Chondrocyte (in vitro differentiated cells): ENCODE data around the gene PTPRN2. TPM values are rescaled to one million over a fixed set of nuclear protein-coding genes. Genes with fewer than 3 reads are reported as not detected.
"Not testable (repeated sequence)": the region's sequence is repeated elsewhere in the genome, so short reads cannot be mapped to it uniquely, and the experiment has no call there.

Experiments
- DNase-seq: peaks from one replicate; pipeline ENCODE4 v3.0.0; 2021; ENCODE audit warnings: mixed read lengths, low spot score
- H3K27ac Mint-ChIP-seq: one replicate; pipeline ENCODE4 v1.8.0; 2021; ENCODE audit warnings: mild to moderate bottlenecking, moderate library complexity, mixed read lengths; ENCODE audit not compliant: unreplicated experiment
- H3K27me3 Mint-ChIP-seq: 2 replicates; pipeline ENCODE4 v1.8.0; 2021; ENCODE audit warnings: low read depth, mixed read lengths
- H3K36me3 Mint-ChIP-seq: 2 replicates; pipeline ENCODE4 v1.8.0; 2021; ENCODE audit warnings: low read depth, mixed read lengths
- H3K4me1 Mint-ChIP-seq: 2 replicates; pipeline ENCODE4 v1.8.0; 2021; ENCODE audit warnings: low read depth, mild to moderate bottlenecking, mixed read lengths
- H3K4me3 Mint-ChIP-seq: one replicate; pipeline ENCODE4 v1.8.0; 2021; ENCODE audit warnings: mild to moderate bottlenecking, moderate library complexity, mixed read lengths; ENCODE audit not compliant: unreplicated experiment
- H3K9me3 Mint-ChIP-seq: 2 replicates; pipeline ENCODE4 v1.8.0; 2021; ENCODE audit warnings: low read depth, mixed read lengths
- CTCF ChIP-seq: fragments of 200-600 bp; sonication (generic); IDR thresholded peaks from 2 replicates; pipeline ENCODE4 v1.5.0; 2021; ENCODE audit warnings: antibody characterized with exemption, mild to moderate bottlenecking, moderate library complexity
- total RNA-seq: library from RNA; stranded (reverse); gene quantifications from 3 replicates; pipeline ENCODE4 v1.2.1, GENCODE V29; 2021

Gene PTPRN2
- total RNA-seq, 1 donor from 2014 or later: 0.30 TPM

GRCh38 chr7:157596471-157596870, 991.2 kb downstream of the PTPRN2 start:
- Mint-ChIP-seq H3K4me1 (no peaks in the 10 kb centered on the region), H3K36me3 (no peaks in the 10 kb centered on the region), H3K9me3 (no peaks in the 10 kb centered on the region), H3K27me3 (peaks cover 4% of the 10 kb centered on the region), H3K27ac (no peak overlapping the region), H3K4me3 (no peak overlapping the region)
- no peak for TF ChIP-seq CTCF
- DNase-seq: peak; percentile 84

- H3K4me3 Mint-ChIP-seq: no peak overlapping the region
- H3K4me1 Mint-ChIP-seq: no peaks in the 10 kb centered on the region
- H3K27me3 Mint-ChIP-seq: peaks cover 4% of the 10 kb centered on the region
- no peaks in the 10 kb centered on the region for H3K36me3 Mint-ChIP-seq
- no peak for TF ChIP-seq CTCF
- H3K9me3 Mint-ChIP-seq: no peaks in the 10 kb centered on the region
- DNase-seq: peak; percentile 83
- no peak overlapping the region for H3K27ac Mint-ChIP-seq
Observed at GRCh38 chr7:157596026-157596425, 991.6 kb downstream of the PTPRN2 start.

DNA sequence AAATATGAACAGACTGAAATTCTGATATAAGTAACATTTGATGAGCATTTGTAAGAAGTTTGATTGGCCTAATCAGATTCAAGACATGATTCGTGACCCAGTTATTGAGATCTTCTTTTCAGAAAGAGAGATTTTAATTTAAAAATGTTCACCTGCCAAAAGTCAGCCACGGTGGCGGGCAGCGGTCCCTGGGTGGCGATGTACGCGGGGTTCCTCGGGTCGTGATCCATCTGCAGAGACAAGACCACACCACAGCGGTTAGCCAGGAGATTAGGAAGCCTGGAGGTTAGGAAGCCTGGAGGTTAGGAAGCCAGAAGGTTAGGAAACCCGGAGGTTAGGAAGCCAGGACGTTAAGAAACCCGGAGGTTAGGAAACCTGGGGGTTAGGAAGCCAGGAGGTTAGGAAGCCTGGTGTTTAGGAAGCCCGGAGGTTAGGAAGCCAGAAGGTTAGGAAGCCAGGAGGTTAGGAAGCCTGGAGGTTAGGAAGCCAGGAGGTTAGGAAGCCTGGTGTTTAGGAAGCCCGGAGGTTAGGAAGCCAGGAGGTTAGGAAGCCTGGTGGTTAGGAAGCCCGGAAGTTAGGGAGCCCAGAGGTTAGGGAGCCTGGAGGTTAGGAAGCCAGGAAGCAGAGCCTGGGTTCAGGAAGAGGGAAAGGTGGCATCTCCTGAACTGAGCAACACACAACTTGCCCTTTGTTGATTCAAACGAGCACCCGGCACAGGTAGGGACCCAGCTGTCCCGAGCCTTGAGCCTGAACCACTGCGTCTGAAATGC, 992.4 kb downstream of the PTPRN2 start:
- Mint-ChIP-seq H3K27ac (no peak overlapping the region), H3K4me1 (no peaks in the 10 kb centered on the region), H3K4me3 (no peak overlapping the region), H3K9me3 (no peaks in the 10 kb centered on the region), H3K27me3 (peaks cover 2% of the 10 kb centered on the region), H3K36me3 (no peaks in the 10 kb centered on the region)
- no peak for TF ChIP-seq CTCF
- DNase-seq: peak; percentile 42

DNA sequence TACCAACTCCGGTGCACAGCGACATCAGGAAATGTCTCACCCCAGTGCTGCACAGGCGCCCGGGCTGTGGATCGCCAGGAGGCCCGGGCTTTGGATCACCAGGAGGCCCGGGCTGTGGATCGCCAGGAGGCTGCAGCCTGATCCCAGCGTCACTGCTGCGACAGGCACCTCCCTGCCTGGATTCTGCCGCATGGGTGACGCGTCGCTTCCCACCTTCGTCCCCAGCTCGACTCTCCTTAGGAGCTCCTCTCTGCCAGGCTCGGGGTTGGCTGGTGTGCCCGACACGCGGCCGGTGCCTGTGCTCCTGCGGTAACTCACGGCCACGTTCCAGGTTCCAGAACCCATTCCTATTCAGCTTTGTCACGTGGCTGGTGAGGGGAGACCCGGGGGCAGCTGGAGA, 993.3 kb downstream of the PTPRN2 start:
- Mint-ChIP-seq H3K4me1 (no peaks in the 10 kb centered on the region), H3K27me3 (peaks cover 2% of the 10 kb centered on the region), H3K27ac (no peak overlapping the region), H3K9me3 (no peaks in the 10 kb centered on the region), H3K36me3 (no peaks in the 10 kb centered on the region), H3K4me3 (no peak overlapping the region)
- no peak for TF ChIP-seq CTCF
- DNase-seq: peak; percentile 84

- Mint-ChIP-seq H3K9me3 (no peaks in the 10 kb centered on the region), H3K27me3 (peaks cover 2% of the 10 kb centered on the region), H3K4me1 (no peaks in the 10 kb centered on the region), H3K4me3 (no peak overlapping the region), H3K27ac (no peak overlapping the region), H3K36me3 (no peaks in the 10 kb centered on the region)
- peak; percentile 72 for DNase-seq
- TF ChIP-seq CTCF: no peak
Observed at GRCh38 chr7:157593541-157593940, 994.1 kb downstream of the PTPRN2 start.

DNA sequence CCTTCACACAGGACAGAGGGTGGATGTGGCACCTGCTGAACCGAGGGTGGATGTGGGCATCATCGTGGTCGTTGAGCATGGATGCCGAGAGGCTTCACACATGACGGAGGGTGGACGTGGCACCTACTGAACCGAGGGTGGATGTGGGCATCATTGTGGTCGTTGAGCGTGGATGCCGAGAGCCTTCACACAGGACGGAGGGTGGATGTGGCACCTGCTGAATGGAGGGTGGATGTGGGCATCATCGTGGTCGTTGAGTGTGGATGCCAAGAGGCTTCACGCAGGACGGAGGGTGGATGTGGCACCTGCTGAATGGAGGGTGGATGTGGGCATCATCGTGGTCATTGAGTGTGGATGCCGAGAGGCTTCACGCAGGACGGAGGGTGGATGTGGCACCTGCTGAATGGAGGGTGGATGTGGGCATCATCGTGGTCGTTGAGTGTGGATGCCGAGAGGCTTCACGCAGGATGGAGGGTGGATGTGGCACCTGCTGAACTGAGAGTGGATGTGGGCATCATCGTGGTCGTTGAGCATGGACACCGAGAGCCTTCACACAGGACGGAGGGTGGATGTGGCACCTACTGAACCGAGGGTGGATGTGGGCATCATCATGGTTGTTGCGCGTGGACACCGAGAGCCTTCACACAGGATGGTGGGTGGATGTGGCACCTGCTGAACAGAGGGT, 994.8 kb downstream of the PTPRN2 start:
- H3K27me3 Mint-ChIP-seq, H3K36me3 Mint-ChIP-seq, H3K9me3 Mint-ChIP-seq, H3K4me1 Mint-ChIP-seq, H3K4me3 Mint-ChIP-seq, H3K27ac Mint-ChIP-seq: not testable (repeated sequence)
- DNase-seq: peak; percentile 30
